GM19397 (cell line): Measurements from ENCODE around the gene PANX2.

Experiments
- ATAC-seq: cut with Tn5 transposase; IDR thresholded peaks from one replicate; pipeline ENCODE4 v1.9.1; 2021; ENCODE audit warnings: mild to moderate bottlenecking, moderate library complexity; ENCODE audit not compliant: unreplicated experiment

The PANX2 gene

DNA sequence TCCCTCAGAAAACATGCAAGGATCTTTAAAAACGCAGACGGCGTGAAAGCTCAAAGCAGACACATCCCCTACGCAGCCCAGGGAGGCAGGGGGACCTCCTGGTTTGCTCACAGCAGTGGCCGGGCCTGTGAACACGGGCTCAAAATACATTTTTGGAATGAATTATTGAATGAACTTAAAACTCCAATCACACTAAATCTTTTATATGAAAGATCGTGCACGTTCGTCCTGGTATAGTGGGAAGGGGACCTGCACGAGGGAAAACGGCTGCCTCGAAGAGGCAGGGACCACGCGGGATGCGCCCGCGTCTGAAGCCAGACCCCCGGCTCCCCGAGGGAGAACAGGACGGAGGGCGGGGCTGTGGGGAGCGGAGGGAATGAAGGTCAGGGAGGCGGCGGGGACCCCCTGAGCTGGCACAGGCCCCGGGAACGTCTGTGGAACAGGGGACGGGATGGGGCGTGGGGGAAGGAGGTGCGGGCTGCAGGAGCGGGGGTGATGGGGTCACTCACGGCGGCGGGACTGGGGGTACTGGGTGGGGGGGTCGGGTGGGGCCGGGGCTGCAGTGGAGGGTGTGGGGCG lies 1.3 kb upstream of the PANX2 start:
- ATAC-seq: no peak

GRCh38 chr22:50169774-50170341 lies 673 bp upstream of the PANX2 start:
- ATAC-seq: no peak

DNA sequence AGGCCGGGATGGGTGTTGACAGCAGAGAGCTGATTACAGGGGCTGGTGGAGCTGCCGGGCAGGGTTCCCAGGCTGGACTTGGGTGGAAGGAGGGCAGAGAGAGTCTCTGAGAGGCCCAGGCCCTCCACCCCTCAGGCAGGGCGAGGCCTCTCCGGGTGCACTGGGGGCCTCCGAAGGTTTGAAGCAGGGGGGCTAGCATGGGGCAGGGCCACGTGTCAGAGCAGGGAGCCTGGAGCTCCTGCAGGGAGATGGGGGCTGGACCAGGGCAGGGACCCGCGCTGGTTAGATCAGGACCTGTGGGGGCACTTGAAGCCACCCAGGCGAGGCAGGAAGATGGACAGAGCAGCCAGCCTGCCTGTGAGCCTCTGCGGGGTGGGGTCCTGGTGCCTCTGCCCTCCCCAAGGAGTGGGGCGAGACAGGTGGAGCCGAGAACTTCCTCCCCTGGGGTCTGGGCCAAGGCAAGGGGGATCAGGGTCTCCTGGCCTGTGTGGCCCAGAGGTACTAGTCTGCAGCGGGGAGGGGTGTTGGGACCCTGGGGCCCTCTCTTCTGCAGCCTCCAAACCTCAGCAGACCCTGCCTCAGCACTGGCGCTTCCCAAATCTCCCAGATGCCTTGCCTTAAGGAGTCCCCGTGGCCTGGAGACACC lies 911 bp downstream of the PANX2 start:
- no peak for ATAC-seq

DNA sequence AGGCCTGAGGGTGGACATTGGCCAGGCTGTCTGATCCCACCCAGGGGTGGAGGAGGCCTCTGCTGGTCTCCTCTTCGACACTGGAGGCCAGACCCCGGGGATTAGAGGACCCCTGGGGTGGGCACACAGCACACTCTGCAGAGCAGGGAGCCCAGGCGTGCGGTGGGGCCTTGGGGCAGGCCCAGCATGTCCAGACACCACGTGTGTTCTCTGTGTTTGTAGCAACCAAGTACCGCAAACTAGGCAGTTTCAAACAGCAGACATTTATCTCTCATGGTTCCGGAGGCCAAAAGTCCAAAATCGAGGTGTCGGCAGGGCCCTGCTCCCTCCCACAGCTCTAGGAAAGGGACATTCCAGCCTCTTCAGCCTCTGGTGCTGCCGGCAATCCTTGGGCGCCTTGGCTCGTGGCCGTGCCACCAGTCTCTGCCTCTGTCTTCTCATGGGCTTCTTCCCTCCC lies 1.5 kb downstream of the PANX2 start:
- no peak for ATAC-seq

DNA sequence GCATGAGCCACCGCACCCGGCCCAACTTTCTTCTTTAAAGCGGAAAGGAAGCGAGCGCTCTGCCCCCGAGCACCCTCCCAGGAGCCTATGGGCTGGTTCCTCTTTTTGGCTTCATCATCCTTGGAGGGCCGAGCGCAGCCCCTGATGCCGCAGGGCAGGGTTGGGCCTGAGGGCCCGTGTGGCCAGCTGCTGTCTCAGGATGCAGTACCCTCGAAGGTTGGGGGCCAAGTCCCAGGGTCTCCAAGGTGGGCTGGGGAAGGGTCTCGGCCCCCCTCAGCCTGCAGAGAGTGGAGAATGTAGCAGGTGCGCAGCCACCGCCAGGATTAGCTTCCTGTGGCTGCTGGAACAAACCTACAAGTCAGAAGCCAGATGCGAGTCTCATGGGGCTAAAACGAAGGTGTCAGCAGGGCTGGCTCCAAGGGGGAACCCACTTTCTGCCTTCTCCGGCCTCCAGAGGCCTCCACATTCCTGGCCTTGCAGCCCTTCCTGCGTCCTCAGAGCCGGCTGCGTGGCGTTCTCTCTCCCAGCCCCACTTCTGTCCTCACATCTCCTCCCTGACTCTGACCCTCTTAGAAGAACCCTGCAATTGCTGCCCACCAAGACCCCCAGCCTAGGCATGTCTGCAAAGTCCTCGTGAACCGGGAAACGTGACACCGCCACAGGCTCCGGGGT lies 2.9 kb downstream of the PANX2 start:
- no peak for ATAC-seq

- ATAC-seq: no peak
Observed at GRCh38 chr22:50173983-50174355, 3.4 kb downstream of the PANX2 start.

- ATAC-seq: no peak
Observed at GRCh38 chr22:50174382-50175190, 4.1 kb downstream of the PANX2 start.

- ATAC-seq: no peak
Observed at GRCh38 chr22:50175191-50175461, 4.6 kb downstream of the PANX2 start.

DNA sequence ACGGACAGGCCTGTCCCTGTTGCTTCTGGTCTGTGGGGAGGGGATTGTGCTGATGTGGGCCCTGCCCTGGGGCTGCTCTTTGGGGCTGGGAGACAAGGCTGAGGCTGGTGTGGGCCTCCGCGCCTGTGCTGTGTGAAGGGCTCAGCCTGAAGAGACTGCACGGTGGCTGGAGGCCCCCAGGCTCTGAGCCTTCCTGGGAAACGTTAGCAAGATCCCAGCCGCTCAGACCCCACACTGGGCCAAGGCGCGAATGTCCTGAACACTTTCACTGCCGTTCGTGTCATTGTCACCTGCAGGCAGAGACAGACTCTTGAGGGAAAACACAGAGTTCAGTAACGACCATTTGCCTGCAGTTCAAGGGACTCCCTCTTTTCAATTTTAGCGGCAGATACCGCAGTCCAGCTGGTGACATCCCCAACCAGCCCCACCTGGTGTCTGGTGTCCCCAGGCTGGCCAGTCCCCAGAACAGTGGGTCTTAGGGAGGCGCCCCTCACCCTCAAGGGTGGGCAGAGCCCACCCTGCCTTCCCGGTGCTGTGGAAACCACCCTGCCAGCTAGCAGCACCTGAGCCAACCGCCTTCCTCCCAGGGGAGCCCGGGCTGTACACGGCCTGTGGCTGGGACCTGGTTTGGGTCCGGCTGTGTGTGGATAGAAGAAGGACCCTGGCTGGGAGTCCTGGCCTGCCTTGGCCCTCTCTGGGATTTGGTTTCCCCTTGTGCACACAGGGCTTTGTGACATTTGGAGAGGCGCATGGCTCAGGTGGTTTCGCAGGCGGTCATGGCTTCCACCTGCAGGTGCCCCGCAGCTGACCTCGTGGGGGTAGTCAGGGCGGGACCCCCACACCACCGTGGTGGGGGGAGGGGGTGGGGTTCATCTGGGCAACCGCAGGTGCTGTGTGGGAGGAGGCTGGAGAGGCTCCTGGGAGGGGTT lies 5.7 kb downstream of the PANX2 start:
- no peak for ATAC-seq

- ATAC-seq: no peak
Observed at GRCh38 chr22:50176850-50177536, 6.5 kb downstream of the PANX2 start.

GRCh38 chr22:50177537-50178470 lies 7.3 kb downstream of the PANX2 start:
- ATAC-seq: no peak

GRCh38 chr22:50178471-50178864 lies 7.9 kb downstream of the PANX2 start:
- ATAC-seq: no peak

DNA sequence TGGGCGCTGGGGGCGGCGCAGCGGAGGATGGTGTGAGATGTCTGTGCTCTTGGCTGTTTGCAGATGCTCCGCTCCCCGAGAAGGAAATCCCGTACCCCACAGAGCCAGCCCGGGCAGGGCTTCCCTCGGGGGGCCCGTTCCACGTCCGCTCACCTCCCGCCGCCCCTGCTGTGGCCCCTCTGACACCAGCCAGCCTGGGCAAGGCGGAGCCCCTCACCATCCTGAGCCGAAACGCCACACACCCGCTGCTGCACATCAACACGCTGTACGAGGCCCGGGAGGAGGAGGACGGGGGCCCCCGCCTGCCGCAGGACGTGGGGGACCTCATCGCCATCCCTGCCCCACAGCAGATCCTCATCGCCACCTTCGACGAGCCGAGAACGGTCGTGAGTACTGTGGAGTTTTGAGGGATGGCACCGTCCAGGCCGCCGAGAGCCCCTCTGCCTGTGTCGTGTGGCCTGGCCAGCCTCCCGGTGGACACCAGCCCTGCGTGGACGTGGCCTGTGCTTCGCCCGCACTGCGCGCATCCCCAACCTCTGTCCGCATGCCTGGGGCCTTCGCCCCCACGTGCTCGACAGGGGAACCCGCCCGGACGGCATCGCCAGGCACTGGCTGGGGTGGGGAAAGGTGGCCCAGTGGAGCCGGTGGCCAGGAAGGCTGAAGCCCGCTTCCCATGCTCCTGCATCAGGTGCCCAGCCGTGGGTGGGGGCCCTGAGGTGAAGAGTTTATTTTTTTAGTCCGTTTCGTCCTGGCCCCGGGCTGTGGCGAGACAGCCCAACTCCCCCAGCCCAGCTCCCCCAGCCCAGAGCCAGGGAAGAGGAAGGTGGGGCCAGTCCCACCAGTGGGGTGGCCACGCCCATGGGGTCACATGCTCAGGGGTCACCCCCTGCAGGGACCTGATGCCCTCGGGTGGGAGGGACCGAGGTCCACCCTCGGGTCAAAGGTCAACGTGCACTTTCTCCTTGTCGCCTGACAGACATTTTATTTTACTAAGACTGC lies 8.6 kb downstream of the PANX2 start:
- no peak for ATAC-seq

DNA sequence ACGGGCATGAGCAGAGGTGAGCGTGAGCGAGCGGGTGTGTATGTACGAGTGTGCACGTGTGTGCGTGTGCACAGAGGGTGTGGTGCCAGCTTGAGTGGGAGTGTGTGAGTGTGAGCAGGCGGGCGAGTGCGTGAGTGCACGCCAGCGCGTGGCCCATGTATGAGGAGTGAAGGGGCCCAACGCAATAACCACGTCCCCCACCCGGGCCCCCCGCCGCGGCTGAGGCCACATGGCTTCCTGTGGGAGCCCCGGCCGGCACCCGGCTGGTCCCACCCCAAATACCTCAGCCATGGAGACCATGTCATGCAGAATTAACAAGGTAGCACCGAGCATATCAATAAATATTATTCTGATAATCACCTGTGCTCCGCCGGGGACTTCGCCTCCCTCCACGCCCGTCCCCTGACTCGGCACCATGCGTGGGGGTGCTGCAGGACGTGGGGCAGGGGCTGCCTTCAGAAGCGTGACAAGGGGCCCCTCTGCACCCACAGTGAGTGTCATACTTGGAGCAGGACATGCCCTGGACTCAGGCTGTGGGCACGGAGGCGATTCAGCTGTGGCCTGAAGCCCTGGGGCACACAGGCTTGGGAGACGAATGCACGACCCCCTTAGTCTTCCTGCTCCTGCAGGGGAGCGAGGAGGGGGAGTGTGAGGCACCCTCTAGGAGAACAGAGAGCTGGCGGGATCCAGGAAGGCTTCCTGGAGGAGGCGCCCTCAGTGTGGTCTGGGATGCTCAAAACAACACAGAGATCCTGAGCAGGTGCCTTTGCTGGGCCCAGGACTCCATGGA lies 9.6 kb downstream of the PANX2 start:
- ATAC-seq: no peak

GRCh38 chr22:50180727-50181521 lies 10.4 kb downstream of the PANX2 start:
- no peak for ATAC-seq
